Natural killer cell (primary cell): ENCODE results near the gene RNASEH2B. TPM values are rescaled to one million over a fixed set of nuclear protein-coding genes. Genes with fewer than 3 reads are reported as not detected.

Experiments
- ATAC-seq, 3 donors: fragments of 150-1000 bp in 2 of 3; fragments of 200-7000 bp in 1 of 3; cut with Tn5 transposase; 1 replicate in 1 of 3; 2 replicates in 2 of 3; pipeline ENCODE4 v1.10.0; 2021; ENCODE audit warnings: mild to moderate bottlenecking in 2 of 3, moderate library complexity in 2 of 3
- DNase-seq, 2 donors: peaks; one replicate each; pipeline versions ENCODE4 v3.0.0 to v3.0.0-alpha.2; 2013 to 2021; ENCODE audit warnings: mixed read lengths in 1 of 2
- H3K27ac ChIP-seq: one replicate; pipeline ENCODE4 v1.5.1; 2013; ENCODE audit warnings: mild to moderate bottlenecking, low read length
- H3K27me3 ChIP-seq: one replicate; pipeline ENCODE4 v1.6.1; 2013; ENCODE audit warnings: low read length; ENCODE audit not compliant: control insufficient read depth, insufficient read depth
- H3K36me3 ChIP-seq: one replicate; pipeline ENCODE4 v1.6.1; 2013; ENCODE audit warnings: low read length; ENCODE audit not compliant: control insufficient read depth, insufficient read depth
- H3K4me1 ChIP-seq: one replicate; pipeline ENCODE4 v1.6.1; 2013; ENCODE audit warnings: low read length; ENCODE audit not compliant: control insufficient read depth, insufficient read depth
- H3K4me3 ChIP-seq: one replicate; pipeline ENCODE4 v1.5.1; 2013; ENCODE audit warnings: low read length
- H3K9me3 ChIP-seq: one replicate; pipeline ENCODE4 v1.6.1; 2013; ENCODE audit warnings: low read length; ENCODE audit not compliant: control insufficient read depth, insufficient read depth
- H3K27ac Mint-ChIP-seq, 2 donors: one replicate each; pipeline ENCODE4 v1.8.0; 2022; ENCODE audit warnings: mild to moderate bottlenecking in 2 of 2, mixed read lengths in 2 of 2, moderate library complexity in 1 of 2
- H3K27me3 Mint-ChIP-seq, 2 donors: one replicate each; pipeline ENCODE4 v1.8.0; 2022; ENCODE audit warnings: low read depth in 2 of 2, mixed read lengths in 2 of 2
- H3K36me3 Mint-ChIP-seq: one replicate; pipeline ENCODE4 v1.8.0; 2022; ENCODE audit warnings: mixed read lengths
- H3K4me1 Mint-ChIP-seq, 2 donors: one replicate each; pipeline ENCODE4 v1.8.0; 2022; ENCODE audit warnings: mixed read lengths in 2 of 2
- H3K4me3 Mint-ChIP-seq: one replicate; pipeline ENCODE4 v1.8.0; 2022; ENCODE audit warnings: mild to moderate bottlenecking, moderate library complexity, mixed read lengths
- H3K9me3 Mint-ChIP-seq, 2 donors: one replicate each; pipeline ENCODE4 v1.8.0; 2022; ENCODE audit warnings: mixed read lengths in 2 of 2
- CTCF ChIP-seq: fragments of 200-600 bp; IDR thresholded peaks from one replicate; pipeline ENCODE4 v1.8.0; 2022; ENCODE audit warnings: antibody characterized with exemption
- WGBS: methylation state at CpG from one replicate; pipeline ENCODE4 v1.1.7; 2013; ENCODE audit warnings: missing lambda C conversion rate; ENCODE audit not compliant: insufficient coverage; 5-methylcytosine and 5-hydroxymethylcytosine counted together
- intact Hi-C: fragments of 100-400 bp; cut with micrococcal nuclease; formaldehyde crosslinking; loops from one replicate; pipeline ENCODE4 v1.14.2; 2022
- total RNA-seq, 4 donors: library from RNA; stranded (reverse); fragments of 120-200 nt in 1 of 4; gene quantifications; one replicate each; pipeline versions ENCODE4 v1.2.3 to v1.2.4, GENCODE V29; 2013 to 2022

Gene RNASEH2B
- total RNA-seq, 3 donors from 2014 or later (not counting 1 experiment from before 2014, with no cell fraction given), result 57.9 to 68.7 (median 64.8) TPM

DNA sequence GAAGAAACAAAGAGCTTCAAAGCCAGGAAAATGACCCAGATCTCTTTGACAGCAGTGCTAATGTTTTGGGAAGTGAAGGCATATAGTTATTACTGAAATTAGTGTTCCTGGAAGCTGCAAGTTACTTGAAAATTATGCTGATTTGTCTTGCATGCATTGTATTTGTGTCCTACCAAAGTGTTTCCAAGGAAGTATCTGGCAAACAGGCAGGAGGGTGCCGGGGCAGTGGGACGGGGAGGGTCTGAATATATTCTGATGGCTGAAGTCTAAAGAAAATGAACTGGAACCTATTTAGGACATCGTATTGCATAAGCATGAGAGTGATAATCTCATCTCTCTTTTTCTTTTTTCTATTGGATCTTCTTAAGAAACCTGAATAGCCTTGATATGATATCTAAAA lies 9.0 kb downstream of the RNASEH2B start:
- Mint-ChIP-seq H3K36me3 (peaks cover 19% of the 10 kb centered on the region), H3K27me3 (no peaks in the 10 kb centered on the region), H3K4me3 (no peak overlapping the region), H3K4me1 (peaks cover 66 to 67% of the 10 kb centered on the region in 2 donors), H3K9me3 (peaks cover 7 to 15% of the 10 kb centered on the region in 2 donors), H3K27ac (peak overlapping the region; percentile 4 to 93)
- no peak for TF ChIP-seq CTCF
- peaks cover 19% of the 10 kb centered on the region for H3K4me1 ChIP-seq
- no peaks in the 10 kb centered on the region for H3K27me3 ChIP-seq
- no peak for ATAC-seq
- no peaks in the 10 kb centered on the region for H3K36me3 ChIP-seq
- H3K4me3 ChIP-seq, result no peak overlapping the region
- DNase-seq, result no peak
- intact Hi-C loops, result loop anchor here (10.0 kb wide), 2 partner anchors 204 to 1264 kb away; no protein-coding TSS in a partner anchor
- no peak overlapping the region for H3K27ac ChIP-seq
- H3K9me3 ChIP-seq, result peaks cover 6% of the 10 kb centered on the region
- WGBS, result 100% methylated on average over 3 of the region's 3 CpGs

GRCh38 chr13:50919277-50919676 lies 9.7 kb downstream of the RNASEH2B start:
- ATAC-seq (no peak), DNase-seq (no peak)
- no peak for TF ChIP-seq CTCF
- Histone ChIP-seq H3K36me3 (no peaks in the 10 kb centered on the region), H3K4me3 (no peak overlapping the region), H3K27me3 (no peaks in the 10 kb centered on the region), H3K4me1 (peaks cover 19% of the 10 kb centered on the region), H3K27ac (no peak overlapping the region), H3K9me3 (peaks cover 6% of the 10 kb centered on the region)
- H3K9me3 Mint-ChIP-seq, result peaks cover 10 to 22% of the 10 kb centered on the region in 2 donors
- no peaks in the 10 kb centered on the region for H3K27me3 Mint-ChIP-seq
- intact Hi-C loops, result loop anchor here (10.0 kb wide), 2 partner anchors 204 to 1264 kb away; no protein-coding TSS in a partner anchor
- no CpG with 5 or more reads among the region's 2 CpGs for WGBS
- H3K27ac Mint-ChIP-seq, result peak overlapping the region in 1 of 2 donors; percentile 62
- H3K36me3 Mint-ChIP-seq, result peaks cover 26% of the 10 kb centered on the region
- H3K4me3 Mint-ChIP-seq, result no peak overlapping the region
- peaks cover 64% of the 10 kb centered on the region in 2 donors for H3K4me1 Mint-ChIP-seq

GRCh38 chr13:50921706-50922105 lies 12.1 kb downstream of the RNASEH2B start:
- Mint-ChIP-seq H3K4me1 (peaks cover 51 to 53% of the 10 kb centered on the region in 2 donors), H3K27ac (no peak overlapping the region), H3K27me3 (no peaks in the 10 kb centered on the region), H3K4me3 (no peak overlapping the region), H3K9me3 (peaks cover 15 to 28% of the 10 kb centered on the region in 2 donors), H3K36me3 (peaks cover 37% of the 10 kb centered on the region)
- intact Hi-C loops, result no loop called here
- Histone ChIP-seq H3K4me3 (no peak overlapping the region), H3K27ac (no peak overlapping the region), H3K27me3 (no peaks in the 10 kb centered on the region), H3K9me3 (peaks cover 11% of the 10 kb centered on the region), H3K36me3 (no peaks in the 10 kb centered on the region), H3K4me1 (peaks cover 10% of the 10 kb centered on the region)
- no peak for TF ChIP-seq CTCF
- no peak for DNase-seq
- ATAC-seq, result no peak
- WGBS, result 87% methylated on average over 1 of the region's 1 CpG

- Mint-ChIP-seq H3K27ac (no peak overlapping the region), H3K4me3 (no peak overlapping the region), H3K9me3 (peaks cover 15 to 28% of the 10 kb centered on the region in 2 donors), H3K36me3 (peaks cover 37% of the 10 kb centered on the region), H3K27me3 (no peaks in the 10 kb centered on the region), H3K4me1 (peaks cover 43 to 47% of the 10 kb centered on the region in 2 donors)
- Histone ChIP-seq H3K36me3 (no peaks in the 10 kb centered on the region), H3K27ac (no peak overlapping the region), H3K27me3 (no peaks in the 10 kb centered on the region), H3K4me3 (no peak overlapping the region), H3K9me3 (peaks cover 11% of the 10 kb centered on the region), H3K4me1 (no peaks in the 10 kb centered on the region)
- WGBS, result 100% methylated on average over 1 of the region's 1 CpG
- TF ChIP-seq CTCF, result no peak
- DNase-seq (no peak), ATAC-seq (no peak)
- intact Hi-C loops, result no loop called here
Observed at GRCh38 chr13:50923272-50923671, 13.7 kb downstream of the RNASEH2B start.
